Measurements from ENCODE around the gene LGALS7.

DNA sequence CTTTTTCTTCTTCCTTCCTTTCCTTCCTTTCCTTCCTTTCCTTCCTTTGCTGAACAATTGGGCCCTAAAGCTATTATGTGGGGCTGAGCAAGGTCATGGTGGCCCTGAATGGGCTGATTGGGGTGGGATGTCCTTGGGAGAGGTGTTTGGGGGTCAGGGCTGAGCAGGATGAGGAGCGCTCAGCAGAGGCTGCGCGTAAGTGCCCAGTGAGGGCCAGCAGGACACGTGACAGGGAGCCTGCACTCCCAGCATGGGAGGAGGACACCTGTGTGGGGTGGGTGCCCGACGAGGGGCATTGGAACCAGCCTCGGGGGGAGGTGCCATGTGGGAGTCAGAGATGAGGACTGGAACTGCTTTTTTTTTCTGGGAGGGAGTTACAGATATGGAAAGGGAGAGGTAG, 5.4 kb upstream of the LGALS7 start:
- TF ChIP-seq, protein P1, sequence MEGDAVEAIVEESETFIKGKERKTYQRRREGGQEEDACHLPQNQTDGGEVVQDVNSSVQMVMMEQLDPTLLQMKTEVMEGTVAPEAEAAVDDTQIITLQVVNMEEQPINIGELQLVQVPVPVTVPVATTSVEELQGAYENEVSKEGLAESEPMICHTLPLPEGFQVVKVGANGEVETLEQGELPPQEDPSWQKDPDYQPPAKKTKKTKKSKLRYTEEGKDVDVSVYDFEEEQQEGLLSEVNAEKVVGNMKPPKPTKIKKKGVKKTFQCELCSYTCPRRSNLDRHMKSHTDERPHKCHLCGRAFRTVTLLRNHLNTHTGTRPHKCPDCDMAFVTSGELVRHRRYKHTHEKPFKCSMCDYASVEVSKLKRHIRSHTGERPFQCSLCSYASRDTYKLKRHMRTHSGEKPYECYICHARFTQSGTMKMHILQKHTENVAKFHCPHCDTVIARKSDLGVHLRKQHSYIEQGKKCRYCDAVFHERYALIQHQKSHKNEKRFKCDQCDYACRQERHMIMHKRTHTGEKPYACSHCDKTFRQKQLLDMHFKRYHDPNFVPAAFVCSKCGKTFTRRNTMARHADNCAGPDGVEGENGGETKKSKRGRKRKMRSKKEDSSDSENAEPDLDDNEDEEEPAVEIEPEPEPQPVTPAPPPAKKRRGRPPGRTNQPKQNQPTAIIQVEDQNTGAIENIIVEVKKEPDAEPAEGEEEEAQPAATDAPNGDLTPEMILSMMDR (IDR thresholded peaks at IDR 0.05): no peak
- TF ChIP-seq POLR2A (IDR thresholded peaks at IDR 0.05): no peak
